T follicular helper cell (primary cell): ENCODE data around the gene SYNDIG1.
"Not testable (repeated sequence)": the region's sequence is repeated elsewhere in the genome, so short reads cannot be mapped to it uniquely, and the experiment has no call there.

ENCODE experiments used
- DNase-seq: peaks from one replicate; pipeline ENCODE4 v3.0.0-alpha.2; 2020; ENCODE audit warnings: low read depth

SYNDIG1 gene

GRCh38 chr20:24608926-24609667, 139.7 kb downstream of the SYNDIG1 start:
- DNase-seq = no peak

DNA sequence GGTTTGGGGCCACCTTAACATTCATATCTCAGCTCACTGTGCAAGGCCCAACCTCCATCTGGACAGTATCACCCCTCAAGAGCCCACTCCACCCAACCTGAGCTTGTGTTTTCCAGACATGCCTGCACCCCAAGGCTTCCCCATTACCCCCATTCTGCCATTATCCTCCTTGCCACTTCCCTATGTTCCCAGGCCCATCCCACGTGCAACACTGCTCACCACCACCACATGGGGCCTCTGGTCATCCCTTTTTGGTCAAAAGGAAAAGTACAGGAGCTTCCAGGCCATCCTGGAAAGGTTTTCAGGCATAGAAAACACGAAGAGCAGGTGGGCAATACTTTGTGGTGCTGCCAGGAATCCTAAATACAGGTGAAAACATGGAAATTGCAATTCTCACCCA, 140.3 kb downstream of the SYNDIG1 start:
- DNase-seq = no peak

GRCh38 chr20:24610341-24611115, 141.1 kb downstream of the SYNDIG1 start:
- no peak for DNase-seq

DNA sequence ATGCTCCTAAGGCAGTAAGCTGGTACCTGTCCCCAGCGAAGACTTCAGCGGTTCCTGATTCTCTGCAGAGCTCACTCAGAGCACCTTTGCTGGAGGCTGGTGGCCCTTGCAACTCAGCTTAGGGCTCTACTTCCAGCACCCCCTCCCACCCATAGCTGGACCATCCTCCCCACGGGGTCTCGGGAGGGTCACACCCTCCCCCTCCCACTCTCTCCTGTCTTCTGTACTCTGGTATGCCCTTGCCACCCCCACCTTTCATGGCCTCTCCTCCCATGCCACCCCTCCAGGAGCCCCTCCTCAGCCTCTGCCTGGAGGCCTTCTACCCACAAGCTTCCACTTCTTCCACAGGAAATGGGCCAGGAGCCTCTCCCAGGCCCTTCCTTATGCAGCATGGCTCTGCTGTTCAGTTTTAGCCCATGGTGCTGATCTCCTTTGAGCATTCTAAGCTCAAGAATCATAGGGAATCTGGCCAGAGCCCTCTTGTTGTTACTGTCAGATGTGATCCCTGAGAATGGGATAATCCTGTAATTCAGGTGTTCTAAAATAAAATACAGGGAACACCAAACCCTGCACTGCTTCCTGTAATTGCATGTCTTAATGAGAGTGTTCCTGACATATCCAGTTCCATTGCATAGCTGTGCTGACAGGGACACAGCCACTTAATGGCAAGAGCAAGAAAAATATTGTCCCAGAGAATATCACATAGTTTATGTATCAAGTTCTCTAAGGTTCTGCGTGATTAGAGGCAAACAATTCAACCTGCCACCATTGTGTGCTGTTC, 142.1 kb downstream of the SYNDIG1 start:
- DNase-seq = no peak

- DNase-seq = no peak
Observed at GRCh38 chr20:24612799-24613775, 143.7 kb downstream of the SYNDIG1 start.

DNA sequence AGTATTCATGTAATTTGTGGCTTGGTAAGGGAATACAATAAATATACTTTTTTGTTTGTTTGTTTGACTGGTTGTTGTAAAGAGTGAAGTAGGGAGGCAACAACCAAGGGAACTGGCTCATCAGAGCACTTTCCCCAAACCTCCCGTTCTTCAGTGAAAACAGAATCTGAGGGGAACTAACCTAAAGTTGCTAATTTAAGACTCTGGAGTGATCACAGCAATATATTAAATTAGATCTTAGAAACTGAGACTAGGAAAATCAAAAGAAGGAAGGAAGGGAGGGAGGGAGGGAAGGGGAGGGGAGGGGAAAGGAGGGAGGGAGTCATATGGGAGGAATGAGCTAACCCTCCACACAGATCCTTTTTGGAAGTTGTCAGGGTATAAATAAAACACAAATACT, 144.9 kb downstream of the SYNDIG1 start:
- no peak for DNase-seq

DNA sequence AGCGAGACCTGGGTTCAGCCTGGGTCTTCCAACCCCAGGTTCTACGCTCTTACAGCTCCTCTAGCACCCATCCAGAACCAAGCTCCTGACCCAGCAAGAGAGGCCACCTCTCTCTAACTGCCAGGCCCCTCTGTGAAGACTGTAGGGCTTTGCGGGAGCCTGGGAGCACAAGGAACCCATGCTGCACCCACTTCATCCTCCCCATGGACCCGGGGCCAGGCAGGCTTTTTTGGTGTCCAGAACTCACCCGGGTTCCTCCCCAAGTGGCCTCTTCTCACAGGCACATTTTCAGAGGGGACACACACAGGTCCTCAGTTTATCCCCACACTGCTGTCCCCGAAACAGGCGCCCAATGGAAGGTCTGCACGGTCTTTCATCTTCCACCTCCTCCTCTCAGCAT, 145.9 kb downstream of the SYNDIG1 start:
- DNase-seq = no peak

- DNase-seq = no peak
Observed at GRCh38 chr20:24616258-24617079, 147.0 kb downstream of the SYNDIG1 start.

GRCh38 chr20:24617080-24617432, 147.6 kb downstream of the SYNDIG1 start:
- no peak for DNase-seq

DNA sequence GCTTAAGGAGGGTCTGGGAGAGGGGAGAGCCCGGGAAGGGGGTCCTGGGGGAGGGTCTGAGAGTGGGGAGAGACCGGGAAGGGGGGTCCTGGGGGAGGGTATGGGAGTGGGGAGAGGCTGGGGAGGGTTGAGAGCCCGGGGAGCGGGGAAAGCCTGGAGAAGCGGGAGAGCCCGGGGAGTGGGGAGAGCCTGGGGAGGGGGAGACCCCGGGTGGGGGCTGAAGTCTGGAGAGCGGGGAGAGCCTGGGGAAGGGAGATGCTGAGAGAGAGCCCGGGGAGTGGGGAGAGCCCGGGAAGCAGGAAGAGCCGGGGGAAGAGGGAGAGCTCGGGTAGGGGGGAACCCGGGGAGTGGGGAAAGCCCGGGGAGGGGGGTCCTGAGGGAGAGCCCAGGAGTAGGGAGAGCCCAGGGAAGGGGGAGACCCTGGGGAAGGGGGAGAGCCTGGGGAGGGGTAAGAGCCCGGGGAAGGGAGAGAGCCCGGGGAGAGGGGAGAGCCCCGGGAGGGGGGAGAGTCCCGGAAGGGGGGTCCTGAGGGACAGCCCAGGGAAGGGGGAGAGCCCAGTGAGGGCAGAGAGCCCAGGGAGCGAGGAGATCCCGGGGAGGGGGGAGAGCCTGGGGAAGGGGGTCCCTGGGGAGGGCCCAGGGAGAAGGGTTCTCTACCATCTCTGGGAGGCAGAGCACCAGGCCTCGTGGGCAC, 148.5 kb downstream of the SYNDIG1 start:
- no peak for DNase-seq

GRCh38 chr20:24618739-24619138, 149.3 kb downstream of the SYNDIG1 start:
- no peak for DNase-seq

GRCh38 chr20:24619212-24619611, 149.8 kb downstream of the SYNDIG1 start:
- DNase-seq = no peak

GRCh38 chr20:24620937-24621519, 151.6 kb downstream of the SYNDIG1 start:
- no peak for DNase-seq

- DNase-seq = no peak
Observed at GRCh38 chr20:24622856-24623255, 153.4 kb downstream of the SYNDIG1 start.

DNA sequence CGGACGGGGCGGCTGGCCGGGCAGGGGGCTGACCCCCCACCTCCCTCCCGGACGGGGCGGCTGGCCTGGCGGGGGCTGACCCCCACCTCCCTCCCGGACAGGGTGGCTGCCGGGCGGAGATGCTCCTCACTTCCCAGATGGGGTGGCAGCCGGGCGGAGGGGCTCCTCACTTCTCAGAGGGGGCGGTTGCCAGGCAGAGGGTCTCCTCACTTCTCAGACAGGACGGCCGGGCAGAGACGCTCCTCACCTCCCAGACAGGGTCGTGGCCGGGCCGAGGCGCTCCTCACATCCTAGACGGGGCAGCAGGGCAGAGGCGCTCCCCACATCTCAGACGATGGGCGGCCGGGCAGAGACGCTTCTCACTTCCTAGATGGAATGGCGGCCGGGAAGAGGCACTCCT, 156.7 kb downstream of the SYNDIG1 start:
- not testable (repeated sequence) for DNase-seq

- no peak for DNase-seq
Observed at GRCh38 chr20:24627291-24627690, 157.9 kb downstream of the SYNDIG1 start.

DNA sequence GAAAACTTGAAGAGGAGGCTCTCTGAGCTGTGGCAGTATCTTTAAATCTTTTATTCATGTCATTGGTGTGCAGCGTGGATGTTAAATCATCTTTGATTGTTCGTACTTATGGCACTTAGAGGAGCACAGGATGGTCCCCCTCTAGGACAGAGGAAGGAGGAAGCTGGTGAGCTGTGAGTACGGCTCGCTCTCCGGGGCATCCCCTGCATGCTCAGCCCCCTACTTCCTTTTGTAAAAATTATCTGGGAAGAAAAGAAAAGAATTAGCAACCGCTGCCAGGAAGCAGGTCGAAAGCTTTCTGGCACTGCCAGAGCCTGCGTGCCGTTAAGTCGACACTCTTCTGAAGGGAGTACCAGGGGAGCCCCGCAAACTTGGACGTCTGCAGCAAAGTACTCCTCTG, 158.5 kb downstream of the SYNDIG1 start:
- no peak for DNase-seq

DNA sequence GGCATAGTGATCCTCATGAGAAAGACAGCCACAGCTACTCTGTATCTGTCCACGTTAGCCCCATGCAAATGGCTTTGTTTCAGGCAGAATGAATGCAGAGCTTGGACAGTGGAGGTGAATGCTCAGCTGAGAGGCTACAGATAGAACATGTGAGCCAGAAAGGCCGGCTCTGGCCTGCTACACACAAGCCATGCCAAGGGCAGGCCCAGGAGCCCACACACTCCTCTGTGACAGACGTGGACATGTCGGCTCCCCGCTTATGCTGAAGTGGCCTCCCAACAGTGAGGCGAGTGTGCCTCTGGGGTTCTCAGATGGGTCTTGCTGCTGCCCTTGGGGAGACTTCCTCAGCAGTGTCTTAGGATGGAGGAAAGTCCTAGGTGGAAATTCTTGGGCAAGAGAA, 159.6 kb downstream of the SYNDIG1 start:
- DNase-seq = no peak

GRCh38 chr20:24629668-24630067, 160.2 kb downstream of the SYNDIG1 start:
- no peak for DNase-seq
